Erythroblast (primary cell): ENCODE results near the gene DAZAP1.

ENCODE experiments used
- DNase-seq, 2 experiments: peaks; one replicate each; lab custom pipeline; 2025; lab: John Stamatoyannopoulos, UW
- GATA1 ChIP-seq: IDR thresholded peaks from 2 replicates; pipeline ENCODE4 v1.6.1; 2011; ENCODE audit warnings: low read depth, mild to moderate bottlenecking, control low read depth, low read length, moderate library complexity
- POLR2A ChIP-seq: IDR thresholded peaks from 2 replicates; pipeline ENCODE4 v1.6.1; 2011; ENCODE audit warnings: mild to moderate bottlenecking, low read length

Gene DAZAP1

GRCh38 chr19:1383312-1384084, 23.9 kb upstream of the DAZAP1 start, which contains the start of gene NDUFS7:
Gene NDUFS7, plus strand, starts transcription at chr19:1383907. Its CDS starts 20 bp downstream, at chr19:1383927.
- TF ChIP-seq POLR2A (peak; percentile 63), GATA1 (no peak)
- DNase-seq, result peak; percentile 96 to 97

GRCh38 chr19:1384085-1384462, 23.3 kb upstream of the DAZAP1 start:
- TF ChIP-seq POLR2A (peak; percentile 27), GATA1 (no peak)

GRCh38 chr19:1384478-1385110, 22.8 kb upstream of the DAZAP1 start:
- DNase-seq, result peak in 1 of 2 experiments; percentile 47
- TF ChIP-seq GATA1, result no peak
- TF ChIP-seq POLR2A, result no peak

More at GRCh38 chr19:1384085-1384462, 23.3 kb upstream of the DAZAP1 start:
- DNase-seq, result no peak

DNA sequence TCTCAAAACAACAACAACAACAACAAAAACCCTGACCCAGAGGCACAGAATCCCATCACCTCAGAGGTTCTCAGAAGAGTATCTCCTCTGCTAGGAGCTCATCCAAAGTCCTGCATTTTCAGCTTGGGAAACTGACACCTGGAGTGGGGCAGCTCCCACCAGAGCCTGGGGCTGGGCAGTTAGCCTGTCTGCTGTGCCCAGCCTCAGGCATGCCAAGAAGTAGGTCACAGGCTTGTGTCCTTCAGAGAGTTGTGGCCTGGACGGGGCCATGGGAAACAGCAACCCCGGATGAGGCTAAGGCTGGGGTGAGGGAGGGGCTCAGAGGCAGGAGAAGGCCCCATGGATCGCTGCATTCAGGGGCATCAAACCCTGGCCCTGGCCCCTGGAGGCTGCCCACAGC, 21.6 kb upstream of the DAZAP1 start:
- DNase-seq, result no peak
- TF ChIP-seq POLR2A (no peak), GATA1 (no peak)

DNA sequence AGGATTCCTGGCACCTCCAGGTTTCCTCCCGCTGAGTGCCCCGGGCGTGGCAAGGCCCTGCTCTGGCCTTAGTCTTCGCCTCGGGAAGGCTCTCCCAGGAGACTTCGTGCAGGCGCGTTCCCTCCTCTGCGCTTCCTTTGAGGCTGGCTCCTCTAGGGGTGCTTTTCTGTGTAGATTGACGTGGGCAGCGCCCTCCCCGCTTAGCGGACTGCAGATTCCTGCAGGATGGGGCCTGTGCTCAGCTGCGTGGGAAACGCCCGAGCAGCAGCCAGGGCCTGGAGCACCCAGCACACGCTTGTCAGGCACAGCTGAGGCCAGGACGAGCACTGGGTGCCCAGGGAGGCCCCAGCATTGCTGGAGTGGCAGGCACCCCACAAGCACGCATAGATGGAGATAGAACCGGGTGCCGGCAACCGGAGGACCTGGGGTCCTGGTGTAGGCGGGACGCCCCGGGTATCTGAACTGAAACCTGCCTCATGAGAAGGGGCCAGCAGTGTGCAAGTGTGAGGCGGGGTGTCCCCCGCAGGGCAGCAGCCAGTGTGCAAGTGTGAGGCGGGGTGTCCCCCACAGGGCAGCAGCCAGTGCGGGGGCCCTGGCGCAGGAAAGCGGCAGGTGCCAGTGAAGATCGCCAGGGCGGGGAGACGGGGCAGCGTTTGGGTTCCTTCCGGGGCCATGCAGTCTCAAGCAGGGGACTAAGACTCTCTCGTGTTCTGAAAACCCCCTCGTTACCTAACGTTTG, 20.3 kb upstream of the DAZAP1 start:
- DNase-seq, result no peak

DNA sequence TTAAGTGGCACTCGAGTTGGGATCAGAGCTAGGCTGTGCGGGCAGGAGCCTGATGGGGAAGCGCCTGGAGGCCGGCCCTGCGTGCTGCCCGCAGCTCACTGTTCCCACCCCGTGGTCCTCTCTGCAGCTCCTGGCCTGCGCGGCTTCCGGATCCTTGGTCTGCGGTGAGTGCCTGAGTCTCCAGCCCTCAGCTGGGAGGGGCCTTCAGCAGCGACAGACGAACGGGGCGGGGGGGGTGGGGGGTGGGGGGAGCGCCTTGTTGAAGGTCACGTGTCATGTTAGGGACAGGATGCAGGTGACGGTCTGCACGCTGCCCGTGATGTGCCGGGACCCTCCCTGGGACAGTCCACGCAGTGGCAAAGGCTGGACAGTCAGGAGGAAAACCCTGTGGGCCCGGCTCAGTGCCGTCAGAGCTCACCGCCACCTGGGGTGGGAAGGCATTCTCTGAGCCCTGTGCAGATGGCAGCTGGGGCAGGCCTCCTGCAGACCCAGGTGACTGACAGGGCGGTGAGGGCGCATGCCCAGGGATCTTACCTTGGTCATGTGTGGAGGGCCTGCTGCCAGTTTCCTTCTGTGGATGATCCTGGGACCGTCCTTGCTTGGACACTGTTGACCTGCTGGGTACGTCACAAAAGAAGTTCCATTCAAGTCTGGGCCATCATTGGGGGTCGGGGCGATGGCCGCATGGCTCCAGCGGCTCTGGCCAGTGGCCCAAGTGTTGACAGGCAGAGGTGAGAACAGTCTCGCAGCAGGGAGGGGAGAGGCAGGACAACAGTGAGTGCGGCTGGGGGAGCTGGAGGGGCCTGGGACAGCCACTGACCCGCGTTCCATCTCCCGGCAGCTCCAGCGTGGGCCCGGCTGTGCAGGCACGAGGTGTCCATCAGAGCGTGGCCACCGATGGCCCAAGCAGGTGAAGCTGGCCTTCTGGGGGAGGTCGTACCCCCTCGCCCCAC, 19.4 kb upstream of the DAZAP1 start:
- no peak for TF ChIP-seq POLR2A
- TF ChIP-seq GATA1, result no peak
- no peak for DNase-seq

More for the DNA sequence above, 20.3 kb upstream of the DAZAP1 start:
- TF ChIP-seq GATA1 (no peak), POLR2A (no peak)

GRCh38 chr19:1388637-1389026, 18.8 kb upstream of the DAZAP1 start:
- no peak for DNase-seq
- TF ChIP-seq POLR2A, result no peak
- TF ChIP-seq GATA1, result no peak

- no peak for DNase-seq
- TF ChIP-seq POLR2A (no peak), GATA1 (no peak)
Observed at GRCh38 chr19:1389033-1389940, 18.1 kb upstream of the DAZAP1 start.

- DNase-seq, result no peak
- TF ChIP-seq GATA1 (no peak), POLR2A (no peak)
Observed at GRCh38 chr19:1390890-1391423, 16.4 kb upstream of the DAZAP1 start.

DNA sequence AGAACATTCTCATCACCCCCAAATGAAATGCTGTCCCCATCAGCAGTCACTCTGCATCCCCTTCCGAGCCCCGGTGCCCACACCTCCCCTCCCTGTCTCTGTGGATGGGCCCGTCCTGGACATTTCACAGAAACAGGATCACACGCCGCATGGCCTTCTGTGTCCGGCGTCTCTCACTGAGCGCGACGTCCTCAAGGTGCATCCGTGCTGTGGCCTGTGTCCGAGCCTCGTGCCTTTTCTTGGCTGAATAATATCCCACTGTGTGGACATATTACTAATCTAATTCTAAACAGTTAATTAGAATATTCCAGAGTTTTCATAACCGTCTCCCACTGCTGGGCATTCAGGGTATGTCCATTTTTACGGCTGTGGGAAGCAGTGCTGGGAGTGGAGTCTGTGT, 15.0 kb upstream of the DAZAP1 start:
- no peak for DNase-seq
- no peak for TF ChIP-seq POLR2A
- TF ChIP-seq GATA1, result no peak

DNA sequence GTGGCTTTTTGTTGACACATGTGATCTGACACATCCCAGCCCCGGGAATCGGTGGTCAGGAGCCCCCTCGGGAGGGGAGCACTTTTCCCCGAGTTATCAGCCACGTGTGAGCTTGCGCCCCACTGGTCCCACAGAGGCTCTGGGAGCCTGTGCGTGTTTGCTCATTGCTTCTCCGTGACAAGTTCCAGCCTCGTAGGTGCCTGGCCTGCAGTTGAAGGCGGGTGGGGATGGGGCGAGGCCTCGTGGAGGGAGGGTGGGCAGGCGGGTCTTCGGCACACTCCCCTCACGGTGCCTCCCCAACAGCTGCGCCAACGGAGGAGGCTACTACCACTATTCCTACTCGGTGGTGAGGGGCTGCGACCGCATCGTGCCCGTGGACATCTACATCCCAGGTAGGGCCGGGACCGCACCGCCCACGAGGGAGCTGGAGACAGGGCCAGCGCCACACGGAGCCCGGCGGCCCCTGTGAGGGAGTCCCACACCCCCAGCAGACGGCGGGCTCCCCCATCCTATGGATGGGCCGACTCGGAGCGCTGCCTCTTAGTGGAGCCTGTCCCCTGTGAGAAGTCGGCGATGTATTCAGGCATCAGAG, 14.4 kb upstream of the DAZAP1 start:
- no peak for DNase-seq
- no peak for TF ChIP-seq POLR2A

DNA sequence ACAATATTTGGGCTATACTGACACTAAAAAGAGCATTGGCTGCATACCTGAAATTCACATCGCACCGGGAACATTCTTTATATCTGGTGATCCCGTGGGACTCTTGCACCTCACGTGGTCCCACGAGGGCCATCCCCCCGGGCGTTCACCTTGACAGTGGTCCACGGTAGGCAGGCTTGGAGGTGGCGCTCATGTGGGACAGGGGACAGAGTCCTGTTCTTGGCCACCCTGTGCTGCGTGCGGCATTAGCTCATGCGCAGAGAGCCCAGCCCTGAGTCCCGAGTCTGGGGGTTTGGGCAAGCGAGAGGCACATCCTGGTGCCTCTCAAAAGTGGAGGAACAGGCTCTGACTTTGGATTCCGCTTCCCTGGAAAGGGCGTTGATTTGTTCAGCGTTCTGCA, 13.5 kb upstream of the DAZAP1 start:
- no peak for DNase-seq
- no peak for TF ChIP-seq GATA1
- TF ChIP-seq POLR2A, result no peak
